Astrocyte of the spinal cord (primary cell): ENCODE data around the gene RUFY3.
"Not testable (repeated sequence)": the region's sequence is repeated elsewhere in the genome, so short reads cannot be mapped to it uniquely, and the experiment has no call there.

ENCODE experiments used
- DNase-seq: peaks from one replicate; pipeline ENCODE4 v3.0.0; 2011; ENCODE audit warnings: low read depth, low spot score
- H3K4me3 ChIP-seq: 2 replicates; pipeline ENCODE4 v1.5.1; 2011; ENCODE audit warnings: low read depth, mild to moderate bottlenecking, low read length, moderate library complexity
- in situ Hi-C: cut with HindIII; loops from 2 replicates; pipeline ENCODE4 v1.10.0; 2017; ENCODE audit warnings: low sequenced_read_pairs
- TF ChIP-seq, protein P1 (sequence below): IDR thresholded peaks from 2 replicates; pipeline ENCODE4 v1.5.1; 2012; ENCODE audit warnings: low read depth, mild to moderate bottlenecking, low read length, inconsistent platforms

Gene RUFY3

DNA sequence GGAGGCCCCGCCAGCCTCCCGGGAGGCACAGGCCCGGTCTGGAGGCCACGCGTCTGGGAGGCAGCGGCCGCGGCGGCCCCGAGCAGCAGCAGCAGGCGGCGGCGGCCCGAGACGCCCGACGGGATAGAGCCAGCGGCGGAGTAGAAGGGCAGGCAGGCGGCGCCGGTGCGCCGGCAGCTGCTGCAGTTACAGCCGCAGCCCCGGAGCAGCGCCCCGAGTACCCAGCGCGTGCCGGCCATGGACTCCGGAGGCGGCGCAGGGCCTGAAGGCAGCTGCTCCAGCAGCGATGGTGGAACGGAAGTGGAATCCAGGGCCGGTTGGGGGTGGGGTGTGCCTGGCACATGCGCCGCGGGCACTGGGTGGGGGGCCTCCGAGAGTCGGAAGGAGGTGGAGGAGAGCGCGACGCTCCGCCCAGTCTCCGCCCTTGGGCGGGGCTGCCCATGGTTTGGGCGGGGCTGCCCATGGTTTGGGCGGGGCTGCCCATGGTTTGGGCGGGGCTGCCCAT lies 117.9 kb downstream of the RUFY3 start, which contains the start of gene GRSF1:
GRSF1 (minus strand) TSS at position 302 of the 505 bp plus-strand sequence; CDS start at position 239, 63 bp downstream.
- in situ Hi-C loops: no loop called here
- DNase-seq: peak; percentile 96
- H3K4me3 ChIP-seq: peak within 1 kb of the TSS; percentile 84
- TF ChIP-seq, protein P1, sequence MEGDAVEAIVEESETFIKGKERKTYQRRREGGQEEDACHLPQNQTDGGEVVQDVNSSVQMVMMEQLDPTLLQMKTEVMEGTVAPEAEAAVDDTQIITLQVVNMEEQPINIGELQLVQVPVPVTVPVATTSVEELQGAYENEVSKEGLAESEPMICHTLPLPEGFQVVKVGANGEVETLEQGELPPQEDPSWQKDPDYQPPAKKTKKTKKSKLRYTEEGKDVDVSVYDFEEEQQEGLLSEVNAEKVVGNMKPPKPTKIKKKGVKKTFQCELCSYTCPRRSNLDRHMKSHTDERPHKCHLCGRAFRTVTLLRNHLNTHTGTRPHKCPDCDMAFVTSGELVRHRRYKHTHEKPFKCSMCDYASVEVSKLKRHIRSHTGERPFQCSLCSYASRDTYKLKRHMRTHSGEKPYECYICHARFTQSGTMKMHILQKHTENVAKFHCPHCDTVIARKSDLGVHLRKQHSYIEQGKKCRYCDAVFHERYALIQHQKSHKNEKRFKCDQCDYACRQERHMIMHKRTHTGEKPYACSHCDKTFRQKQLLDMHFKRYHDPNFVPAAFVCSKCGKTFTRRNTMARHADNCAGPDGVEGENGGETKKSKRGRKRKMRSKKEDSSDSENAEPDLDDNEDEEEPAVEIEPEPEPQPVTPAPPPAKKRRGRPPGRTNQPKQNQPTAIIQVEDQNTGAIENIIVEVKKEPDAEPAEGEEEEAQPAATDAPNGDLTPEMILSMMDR: peak; percentile 19

- H3K4me3 ChIP-seq, in situ Hi-C loops: not testable (repeated sequence)
- DNase-seq: peak; percentile 44
Observed at GRCh38 chr4:70840137-70840536, 118.4 kb downstream of the RUFY3 start.

- DNase-seq, in situ Hi-C loops, H3K4me3 ChIP-seq: not testable (repeated sequence)
Observed at GRCh38 chr4:70840631-70841030, 118.9 kb downstream of the RUFY3 start.

DNA sequence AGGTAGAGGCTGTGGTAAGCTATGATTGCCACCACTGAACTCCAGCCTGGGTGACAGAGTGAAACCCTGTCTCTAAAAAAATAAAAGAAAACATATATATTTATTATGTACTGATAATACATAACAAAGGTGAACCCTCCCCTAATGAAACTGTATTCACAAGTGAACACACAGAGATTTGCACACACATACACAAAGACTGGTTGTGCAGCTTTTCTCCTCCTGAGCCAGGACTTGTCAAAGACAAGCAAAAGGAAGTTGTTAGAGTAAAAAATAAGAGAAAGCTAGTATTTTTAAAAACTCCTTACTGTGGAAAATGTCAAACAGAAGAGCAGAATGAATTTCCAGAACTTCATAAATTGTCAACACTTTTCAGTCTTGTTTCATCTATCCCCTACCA lies 119.4 kb downstream of the RUFY3 start:
- H3K4me3 ChIP-seq: no peak overlapping the region
- no peak for DNase-seq
- TF ChIP-seq, protein P1: no peak
- in situ Hi-C loops: no loop called here

GRCh38 chr4:70841951-70842350 lies 120.2 kb downstream of the RUFY3 start:
- in situ Hi-C loops: no loop called here
- TF ChIP-seq, protein P1: no peak

DNA sequence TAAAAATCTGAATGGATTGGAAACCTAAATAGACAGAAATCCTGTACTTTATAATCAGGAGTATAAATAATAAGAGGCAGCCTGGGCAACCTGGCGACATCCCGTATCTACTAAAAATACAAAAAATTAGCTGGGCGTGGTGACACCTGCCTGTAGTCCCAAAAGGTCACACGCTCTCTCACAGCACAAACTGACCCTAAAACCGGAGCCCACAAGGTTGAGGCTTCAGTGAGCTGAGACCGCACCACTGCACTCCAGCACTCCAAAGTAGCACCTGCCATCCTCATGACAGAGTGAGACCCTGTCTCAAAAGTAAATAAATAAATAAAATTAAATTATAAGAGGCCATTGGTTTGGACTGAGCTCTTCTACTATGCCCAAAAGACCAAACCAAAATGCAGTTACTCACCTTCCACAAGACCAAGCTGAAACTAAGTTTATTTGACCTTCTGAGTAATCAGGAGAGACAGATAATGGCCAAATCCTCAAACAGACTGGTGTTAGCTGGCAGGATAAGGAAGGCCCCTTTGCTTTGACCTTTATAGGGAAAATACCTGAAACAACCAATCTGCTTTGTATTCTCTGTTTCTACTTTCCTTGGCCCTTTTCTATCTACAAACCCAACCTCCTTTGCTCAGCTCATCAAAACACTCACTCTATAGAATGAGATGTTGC lies 121.1 kb downstream of the RUFY3 start:
- in situ Hi-C loops: no loop called here
- TF ChIP-seq, protein P1: no peak
- no peak for DNase-seq
- no peak overlapping the region for H3K4me3 ChIP-seq

More at GRCh38 chr4:70841951-70842350, 120.2 kb downstream of the RUFY3 start:
- DNase-seq: no peak
- no peak overlapping the region for H3K4me3 ChIP-seq

GRCh38 chr4:70844180-70844579 lies 122.4 kb downstream of the RUFY3 start:
- TF ChIP-seq, protein P1: no peak
- in situ Hi-C loops: no loop called here
- no peak for DNase-seq
- H3K4me3 ChIP-seq: no peak overlapping the region
